Osteocyte (in vitro differentiated cells): Measurements from ENCODE around the gene APP. TPM values are rescaled to one million over a fixed set of nuclear protein-coding genes. Genes with fewer than 3 reads are reported as not detected.
A peak's percentile ranks its signal among the peaks of the same experiment; 100 is the strongest.

Experiments used
- DNase-seq: peaks from one replicate; pipeline ENCODE4 v3.0.0; 2021; ENCODE audit warnings: mixed read lengths; ENCODE audit not compliant: unreplicated experiment; ENCODE audit errors: extremely low spot score
- H3K27ac Mint-ChIP-seq: one replicate; pipeline ENCODE4 v1.8.0; 2021; ENCODE audit warnings: mild to moderate bottlenecking, mixed read lengths; ENCODE audit not compliant: unreplicated experiment
- H3K27me3 Mint-ChIP-seq: one replicate; pipeline ENCODE4 v1.8.0; 2021; ENCODE audit warnings: mixed read lengths; ENCODE audit not compliant: unreplicated experiment
- H3K36me3 Mint-ChIP-seq: one replicate; pipeline ENCODE4 v1.8.0; 2021; ENCODE audit warnings: mixed read lengths; ENCODE audit not compliant: unreplicated experiment
- H3K4me1 Mint-ChIP-seq: one replicate; pipeline ENCODE4 v1.8.0; 2021; ENCODE audit warnings: mixed read lengths; ENCODE audit not compliant: unreplicated experiment
- H3K4me3 Mint-ChIP-seq: one replicate; pipeline ENCODE4 v1.8.0; 2021; ENCODE audit warnings: mild to moderate bottlenecking, moderate library complexity, mixed read lengths; ENCODE audit not compliant: unreplicated experiment
- H3K9me3 Mint-ChIP-seq: one replicate; pipeline ENCODE4 v1.8.0; 2021; ENCODE audit warnings: mixed read lengths; ENCODE audit not compliant: unreplicated experiment
- total RNA-seq: library from RNA; stranded (reverse); gene quantifications from 2 replicates; pipeline ENCODE4 v1.2.1, GENCODE V29; 2021
- TF ChIP-seq, protein P1 (sequence below): fragments of 200-600 bp; sonication (generic); IDR thresholded peaks from 2 replicates; pipeline ENCODE4 v1.5.0; 2021; ENCODE audit warnings: antibody characterized with exemption, mild to moderate bottlenecking, moderate library complexity

Gene APP
- total RNA-seq, 1 donor from 2014 or later = 698 TPM

- Mint-ChIP-seq H3K9me3 (no peaks in the 10 kb centered on the region), H3K4me3 (no peak overlapping the region), H3K27me3 (no peaks in the 10 kb centered on the region), H3K27ac (peak overlapping the region; percentile 86), H3K4me1 (peaks cover 65% of the 10 kb centered on the region), H3K36me3 (no peaks in the 10 kb centered on the region)
- DNase-seq = no peak
- TF ChIP-seq, protein P1, sequence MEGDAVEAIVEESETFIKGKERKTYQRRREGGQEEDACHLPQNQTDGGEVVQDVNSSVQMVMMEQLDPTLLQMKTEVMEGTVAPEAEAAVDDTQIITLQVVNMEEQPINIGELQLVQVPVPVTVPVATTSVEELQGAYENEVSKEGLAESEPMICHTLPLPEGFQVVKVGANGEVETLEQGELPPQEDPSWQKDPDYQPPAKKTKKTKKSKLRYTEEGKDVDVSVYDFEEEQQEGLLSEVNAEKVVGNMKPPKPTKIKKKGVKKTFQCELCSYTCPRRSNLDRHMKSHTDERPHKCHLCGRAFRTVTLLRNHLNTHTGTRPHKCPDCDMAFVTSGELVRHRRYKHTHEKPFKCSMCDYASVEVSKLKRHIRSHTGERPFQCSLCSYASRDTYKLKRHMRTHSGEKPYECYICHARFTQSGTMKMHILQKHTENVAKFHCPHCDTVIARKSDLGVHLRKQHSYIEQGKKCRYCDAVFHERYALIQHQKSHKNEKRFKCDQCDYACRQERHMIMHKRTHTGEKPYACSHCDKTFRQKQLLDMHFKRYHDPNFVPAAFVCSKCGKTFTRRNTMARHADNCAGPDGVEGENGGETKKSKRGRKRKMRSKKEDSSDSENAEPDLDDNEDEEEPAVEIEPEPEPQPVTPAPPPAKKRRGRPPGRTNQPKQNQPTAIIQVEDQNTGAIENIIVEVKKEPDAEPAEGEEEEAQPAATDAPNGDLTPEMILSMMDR = no peak
Observed at GRCh38 chr21:26130249-26130881, 40.2 kb downstream of the APP start.

DNA sequence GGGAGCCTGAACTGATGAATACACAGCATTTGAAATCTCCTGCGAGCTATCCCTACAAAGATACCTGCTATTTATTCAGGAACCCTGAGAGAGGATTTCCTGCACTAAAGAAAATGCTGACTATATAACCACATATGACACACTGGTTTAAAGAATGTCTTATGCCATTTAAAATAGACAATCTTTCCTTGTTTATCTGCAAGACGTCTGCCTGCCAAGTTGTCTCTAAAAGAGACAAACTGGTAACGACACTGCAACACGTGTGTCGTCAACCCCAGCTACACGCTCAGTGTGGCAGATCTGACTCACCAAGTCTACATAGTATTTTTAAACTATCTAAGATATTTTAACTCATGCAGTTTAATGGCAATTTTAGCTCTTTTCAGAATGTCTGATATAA, 42.7 kb downstream of the APP start:
- no peak for DNase-seq
- H3K9me3 Mint-ChIP-seq = no peaks in the 10 kb centered on the region
- H3K27ac Mint-ChIP-seq = peak overlapping the region; percentile 86
- peak overlapping the region; percentile 54 for H3K4me3 Mint-ChIP-seq
- TF ChIP-seq, protein P1 = no peak
- H3K36me3 Mint-ChIP-seq = no peaks in the 10 kb centered on the region
- peaks cover 83% of the 10 kb centered on the region for H3K4me1 Mint-ChIP-seq
- no peaks in the 10 kb centered on the region for H3K27me3 Mint-ChIP-seq

DNA sequence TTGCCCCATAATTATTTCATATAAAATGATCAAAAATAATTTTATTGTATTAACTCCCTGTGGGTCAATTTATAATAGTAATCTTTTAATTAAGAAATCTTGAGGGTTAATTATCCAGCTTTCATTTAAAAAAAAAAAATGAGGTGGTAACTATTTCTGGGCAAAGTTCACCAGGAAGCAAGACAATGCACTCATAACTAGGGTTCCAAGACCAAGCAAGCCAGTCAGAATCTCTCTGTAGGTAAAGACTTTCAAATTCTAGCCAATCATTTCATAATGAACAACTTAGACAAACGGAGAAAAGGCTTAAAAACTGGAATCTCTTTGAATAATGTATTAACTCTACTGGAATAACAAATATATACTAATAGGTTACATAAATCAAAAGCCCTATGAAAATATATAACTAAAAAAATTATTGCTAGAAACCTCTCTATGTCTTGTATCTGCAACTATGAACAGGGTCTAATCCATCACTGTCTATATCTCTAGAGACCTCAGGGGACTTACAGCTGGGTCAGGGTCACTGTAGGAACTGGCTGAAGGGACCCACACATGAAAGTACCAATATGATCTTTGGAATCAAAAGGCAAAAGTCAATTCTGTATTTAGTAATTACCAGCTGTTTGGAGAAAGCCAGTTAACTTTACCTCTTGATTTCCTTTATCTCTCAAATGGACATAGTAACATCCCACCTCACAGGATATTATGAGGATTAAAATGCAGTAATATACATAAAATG, 43.3 kb downstream of the APP start:
- H3K27ac Mint-ChIP-seq = peak overlapping the region; percentile 86
- no peaks in the 10 kb centered on the region for H3K9me3 Mint-ChIP-seq
- peak overlapping the region; percentile 54 for H3K4me3 Mint-ChIP-seq
- H3K36me3 Mint-ChIP-seq = no peaks in the 10 kb centered on the region
- H3K27me3 Mint-ChIP-seq = no peaks in the 10 kb centered on the region
- no peak for DNase-seq
- TF ChIP-seq, protein P1 = no peak
- H3K4me1 Mint-ChIP-seq = peaks cover 83% of the 10 kb centered on the region

GRCh38 chr21:26126168-26126553, 44.4 kb downstream of the APP start:
- DNase-seq = no peak
- no peaks in the 10 kb centered on the region for H3K36me3 Mint-ChIP-seq
- TF ChIP-seq, protein P1 = no peak
- peak overlapping the region; percentile 72 for H3K27ac Mint-ChIP-seq
- H3K4me1 Mint-ChIP-seq = peaks cover 82% of the 10 kb centered on the region
- no peak overlapping the region for H3K4me3 Mint-ChIP-seq
- no peaks in the 10 kb centered on the region for H3K27me3 Mint-ChIP-seq
- H3K9me3 Mint-ChIP-seq = no peaks in the 10 kb centered on the region

- Mint-ChIP-seq H3K27me3 (no peaks in the 10 kb centered on the region), H3K9me3 (no peaks in the 10 kb centered on the region), H3K4me1 (peaks cover 82% of the 10 kb centered on the region), H3K36me3 (no peaks in the 10 kb centered on the region), H3K4me3 (peak overlapping the region; percentile 18), H3K27ac (peak overlapping the region; percentile 72)
- TF ChIP-seq, protein P1 = no peak
- no peak for DNase-seq
Observed at GRCh38 chr21:26125433-26126167, 45.0 kb downstream of the APP start.
